ENCODE data around the gene JARID2.

DNA sequence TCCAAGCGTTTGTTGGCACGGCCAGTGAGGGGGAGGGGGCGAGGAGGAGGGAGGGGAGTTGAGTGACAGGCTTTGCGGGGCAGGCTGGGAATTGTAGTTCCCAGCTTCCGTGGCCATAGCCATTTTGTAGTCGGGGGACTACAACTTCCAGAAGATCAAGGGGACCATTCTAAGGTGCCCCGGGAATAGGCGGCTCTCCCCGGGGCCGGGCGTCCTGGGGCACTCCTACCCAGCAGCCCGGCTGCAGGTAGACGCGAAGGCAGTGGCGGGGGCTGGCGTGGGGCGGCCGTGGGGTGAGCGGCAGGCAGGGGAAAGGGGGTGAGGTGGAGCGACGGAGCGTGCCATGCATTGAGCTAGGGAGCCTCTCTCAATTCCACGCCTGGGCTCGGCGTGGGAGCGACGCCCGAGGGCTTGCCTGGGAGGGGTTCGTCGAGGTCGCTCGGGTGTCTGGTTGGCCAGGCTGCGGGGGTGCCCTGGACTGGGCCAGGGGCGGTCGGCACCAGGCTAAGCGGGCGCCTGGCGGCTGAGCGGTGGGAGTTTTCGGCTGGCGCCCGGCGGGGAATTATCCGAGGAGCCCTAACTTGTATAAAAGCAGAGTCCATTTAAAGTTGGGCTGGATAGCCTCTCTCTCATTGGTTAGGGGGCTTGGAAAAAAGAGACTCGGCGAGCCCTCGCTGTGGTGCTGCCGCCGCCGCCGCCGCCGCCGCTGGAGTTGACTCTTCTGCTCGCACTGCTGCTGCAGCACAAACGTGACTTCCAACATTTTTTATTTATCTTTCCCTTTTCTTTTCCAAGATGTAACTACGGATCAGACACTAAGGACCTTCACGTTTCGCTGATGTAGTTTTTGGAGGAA is at the start of gene JARID2:
- no peak for TF ChIP-seq CTCF (conservative IDR thresholded peaks at IDR 0.05 in 1 of 2, IDR thresholded peaks at IDR 0.05 in 1 of 2; ENCODE audit: extremely low read depth in 1 of 2, insufficient read depth in 1 of 2, low read depth in 1 of 2, low read length in 2 of 2)
- no peak for TF ChIP-seq EZH2 (IDR thresholded peaks at IDR 0.05; ENCODE audit: borderline replicate concordance, low read length)

All from mammary epithelial cell (primary cell).